Mammary epithelial cell (primary cell): ENCODE measurements around the gene SUGP2.

Experiments used
- EZH2 ChIP-seq: IDR thresholded peaks from 2 replicates; pipeline ENCODE4 v1.6.1; 2012; ENCODE audit warnings: low read length, inconsistent platforms, borderline replicate concordance
- TF ChIP-seq, protein P1 (sequence below), 2 donors: IDR thresholded peaks in 1 of 2; conservative IDR thresholded peaks in 1 of 2; 2 replicates each; pipeline ENCODE4 v1.5.1; 2011 to 2012; ENCODE audit warnings: inconsistent platforms in 2 of 2, low read length in 2 of 2, mild to moderate bottlenecking in 2 of 2, control low read depth in 1 of 2, low read depth in 1 of 2; ENCODE audit not compliant: insufficient read depth in 1 of 2; ENCODE audit errors: extremely low read depth in 1 of 2

DNA sequence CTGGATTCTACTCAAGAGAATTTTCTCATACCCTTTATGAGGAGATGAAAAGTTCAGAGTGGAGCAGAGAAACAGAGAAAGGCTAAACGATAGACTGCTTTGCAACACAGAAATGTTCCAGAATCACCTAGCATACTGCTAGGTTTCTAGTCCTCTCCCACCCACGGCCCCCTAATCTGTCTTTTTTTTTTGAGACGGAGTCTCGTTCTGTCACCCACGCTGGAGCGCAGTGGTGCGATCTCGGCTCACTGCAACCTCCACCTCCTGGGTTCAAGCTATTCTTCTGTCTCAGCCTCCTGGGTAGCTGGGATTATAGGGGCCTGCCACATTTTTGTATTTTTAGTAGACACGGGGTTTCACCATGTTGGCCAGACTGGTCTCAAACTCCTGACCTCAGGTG, 4.8 kb downstream of the SUGP2 start:
- TF ChIP-seq, protein P1, sequence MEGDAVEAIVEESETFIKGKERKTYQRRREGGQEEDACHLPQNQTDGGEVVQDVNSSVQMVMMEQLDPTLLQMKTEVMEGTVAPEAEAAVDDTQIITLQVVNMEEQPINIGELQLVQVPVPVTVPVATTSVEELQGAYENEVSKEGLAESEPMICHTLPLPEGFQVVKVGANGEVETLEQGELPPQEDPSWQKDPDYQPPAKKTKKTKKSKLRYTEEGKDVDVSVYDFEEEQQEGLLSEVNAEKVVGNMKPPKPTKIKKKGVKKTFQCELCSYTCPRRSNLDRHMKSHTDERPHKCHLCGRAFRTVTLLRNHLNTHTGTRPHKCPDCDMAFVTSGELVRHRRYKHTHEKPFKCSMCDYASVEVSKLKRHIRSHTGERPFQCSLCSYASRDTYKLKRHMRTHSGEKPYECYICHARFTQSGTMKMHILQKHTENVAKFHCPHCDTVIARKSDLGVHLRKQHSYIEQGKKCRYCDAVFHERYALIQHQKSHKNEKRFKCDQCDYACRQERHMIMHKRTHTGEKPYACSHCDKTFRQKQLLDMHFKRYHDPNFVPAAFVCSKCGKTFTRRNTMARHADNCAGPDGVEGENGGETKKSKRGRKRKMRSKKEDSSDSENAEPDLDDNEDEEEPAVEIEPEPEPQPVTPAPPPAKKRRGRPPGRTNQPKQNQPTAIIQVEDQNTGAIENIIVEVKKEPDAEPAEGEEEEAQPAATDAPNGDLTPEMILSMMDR (conservative IDR thresholded peaks at IDR 0.05 in 1 of 2, IDR thresholded peaks at IDR 0.05 in 1 of 2; ENCODE audit: extremely low read depth in 1 of 2, insufficient read depth in 1 of 2, low read depth in 1 of 2, low read length in 2 of 2), result no peak
- no peak for TF ChIP-seq EZH2
